ENCODE data around the gene EDA2R. TPM values are rescaled to one million over a fixed set of nuclear protein-coding genes. Genes with fewer than 3 reads are reported as not detected.

The EDA2R gene
- total RNA-seq, 1 donor from 2014 or later: 3.6 TPM

DNA sequence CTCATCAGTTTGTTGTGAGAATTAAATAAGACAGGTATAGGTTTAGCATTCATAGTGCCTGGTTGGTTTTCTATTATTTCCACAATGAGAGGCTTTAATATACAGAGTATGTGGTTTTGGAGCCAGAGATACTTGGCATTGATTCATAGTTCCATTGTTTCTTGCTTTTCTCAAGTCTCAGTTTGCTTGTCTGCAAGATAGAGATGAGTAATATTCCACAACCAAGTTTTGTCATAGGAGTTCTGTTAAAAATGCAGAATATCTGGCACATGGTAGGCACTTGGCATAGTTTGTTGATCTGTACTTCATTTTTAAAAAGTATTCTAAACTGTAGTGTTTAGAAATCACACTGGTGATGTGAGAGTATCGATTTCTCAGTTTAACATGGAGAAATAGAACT lies 37.5 kb upstream of the EDA2R start:
- no peak overlapping the region for H3K27ac Mint-ChIP-seq (ENCODE audit: unreplicated experiment)
- DNase-seq (ENCODE audit: low read depth, low spot score): no peak
- peaks cover 3% of the 10 kb centered on the region for H3K27me3 Mint-ChIP-seq (ENCODE audit: low read depth)
- TF ChIP-seq, protein P1, sequence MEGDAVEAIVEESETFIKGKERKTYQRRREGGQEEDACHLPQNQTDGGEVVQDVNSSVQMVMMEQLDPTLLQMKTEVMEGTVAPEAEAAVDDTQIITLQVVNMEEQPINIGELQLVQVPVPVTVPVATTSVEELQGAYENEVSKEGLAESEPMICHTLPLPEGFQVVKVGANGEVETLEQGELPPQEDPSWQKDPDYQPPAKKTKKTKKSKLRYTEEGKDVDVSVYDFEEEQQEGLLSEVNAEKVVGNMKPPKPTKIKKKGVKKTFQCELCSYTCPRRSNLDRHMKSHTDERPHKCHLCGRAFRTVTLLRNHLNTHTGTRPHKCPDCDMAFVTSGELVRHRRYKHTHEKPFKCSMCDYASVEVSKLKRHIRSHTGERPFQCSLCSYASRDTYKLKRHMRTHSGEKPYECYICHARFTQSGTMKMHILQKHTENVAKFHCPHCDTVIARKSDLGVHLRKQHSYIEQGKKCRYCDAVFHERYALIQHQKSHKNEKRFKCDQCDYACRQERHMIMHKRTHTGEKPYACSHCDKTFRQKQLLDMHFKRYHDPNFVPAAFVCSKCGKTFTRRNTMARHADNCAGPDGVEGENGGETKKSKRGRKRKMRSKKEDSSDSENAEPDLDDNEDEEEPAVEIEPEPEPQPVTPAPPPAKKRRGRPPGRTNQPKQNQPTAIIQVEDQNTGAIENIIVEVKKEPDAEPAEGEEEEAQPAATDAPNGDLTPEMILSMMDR (conservative IDR thresholded peaks at IDR 0.05): no peak
- no peaks in the 10 kb centered on the region for H3K4me1 Mint-ChIP-seq
- H3K9me3 Mint-ChIP-seq: peaks cover 8% of the 10 kb centered on the region
- H3K4me3 Mint-ChIP-seq: no peak overlapping the region
- no peaks in the 10 kb centered on the region for H3K36me3 Mint-ChIP-seq (ENCODE audit: low read depth)

DNA sequence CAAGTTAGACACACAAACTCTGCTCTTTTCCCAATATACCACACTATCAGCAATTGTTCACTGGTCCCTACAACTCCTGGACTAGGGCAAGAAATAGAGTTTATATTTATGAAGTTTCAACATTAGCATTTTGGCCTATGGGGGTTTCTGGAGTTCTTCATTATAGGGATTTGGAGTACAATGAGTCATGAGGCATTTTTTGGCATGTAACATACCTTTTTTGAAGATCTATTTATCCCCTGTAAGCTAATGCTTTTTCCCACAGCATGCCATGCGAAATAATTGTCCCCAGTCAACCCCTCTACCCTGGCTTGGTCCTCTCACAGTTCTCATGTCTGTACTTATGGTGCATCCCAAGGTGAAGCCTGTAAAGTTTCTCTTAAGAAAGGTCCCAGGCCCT lies 36.7 kb upstream of the EDA2R start:
- Mint-ChIP-seq H3K27ac (ENCODE audit: unreplicated experiment) (no peak overlapping the region), H3K27me3 (ENCODE audit: low read depth) (peaks cover 3% of the 10 kb centered on the region), H3K36me3 (ENCODE audit: low read depth) (no peaks in the 10 kb centered on the region), H3K4me1 (no peaks in the 10 kb centered on the region), H3K4me3 (no peak overlapping the region), H3K9me3 (peaks cover 12% of the 10 kb centered on the region)
- no peak for DNase-seq (ENCODE audit: low read depth, low spot score)
- TF ChIP-seq, protein P1 (conservative IDR thresholded peaks at IDR 0.05): no peak

DNA sequence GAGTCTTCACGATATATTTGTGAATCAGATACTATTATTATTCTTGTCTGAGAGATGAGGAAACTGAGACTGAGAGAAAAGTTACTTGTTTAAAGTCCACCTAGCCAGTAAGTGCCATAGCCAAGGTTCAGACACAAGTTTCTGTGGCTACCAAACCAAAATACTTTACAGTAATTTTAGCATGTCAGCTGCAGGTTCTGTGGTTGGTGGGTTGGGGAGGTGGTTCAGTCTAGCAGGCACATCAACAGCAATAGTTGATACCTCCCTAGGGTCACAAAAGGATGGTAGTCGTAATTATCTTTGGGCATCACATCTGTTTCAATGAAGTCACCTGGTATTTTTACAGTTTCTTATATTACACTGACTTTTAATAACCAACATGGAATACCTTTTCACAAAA lies 35.6 kb upstream of the EDA2R start:
- H3K4me1 Mint-ChIP-seq: no peaks in the 10 kb centered on the region
- no peak overlapping the region for H3K27ac Mint-ChIP-seq (ENCODE audit: unreplicated experiment)
- H3K4me3 Mint-ChIP-seq: no peak overlapping the region
- H3K27me3 Mint-ChIP-seq (ENCODE audit: low read depth): peaks cover 3% of the 10 kb centered on the region
- H3K9me3 Mint-ChIP-seq: peaks cover 8% of the 10 kb centered on the region
- H3K36me3 Mint-ChIP-seq (ENCODE audit: low read depth): no peaks in the 10 kb centered on the region
- TF ChIP-seq, protein P1 (conservative IDR thresholded peaks at IDR 0.05): no peak
- DNase-seq (ENCODE audit: low read depth, low spot score): no peak

DNA sequence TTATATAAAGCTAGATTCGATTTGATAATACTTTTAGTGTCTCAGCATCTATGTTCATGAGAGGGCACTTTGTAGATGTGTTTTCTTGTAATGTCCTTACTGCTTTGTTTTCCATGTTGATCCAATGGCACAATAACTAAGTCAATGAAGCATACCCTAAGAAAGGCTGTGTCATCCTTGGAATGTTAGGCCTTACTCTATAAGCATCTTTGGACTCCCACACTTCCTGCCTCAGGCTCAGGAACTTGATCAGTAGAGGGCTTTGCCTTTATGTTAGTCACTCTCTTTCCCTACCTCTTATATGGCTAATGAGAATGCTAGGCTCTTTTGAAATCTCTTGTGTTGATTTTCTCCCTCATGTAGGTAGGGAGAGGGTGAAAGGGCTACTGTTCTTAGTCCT lies 33.2 kb upstream of the EDA2R start:
- Mint-ChIP-seq H3K4me3 (no peak overlapping the region), H3K36me3 (ENCODE audit: low read depth) (no peaks in the 10 kb centered on the region), H3K27ac (ENCODE audit: unreplicated experiment) (no peak overlapping the region), H3K4me1 (no peaks in the 10 kb centered on the region), H3K9me3 (peaks cover 9% of the 10 kb centered on the region), H3K27me3 (ENCODE audit: low read depth) (no peaks in the 10 kb centered on the region)
- TF ChIP-seq, protein P1 (conservative IDR thresholded peaks at IDR 0.05): no peak
- DNase-seq (ENCODE audit: low read depth, low spot score): no peak

DNA sequence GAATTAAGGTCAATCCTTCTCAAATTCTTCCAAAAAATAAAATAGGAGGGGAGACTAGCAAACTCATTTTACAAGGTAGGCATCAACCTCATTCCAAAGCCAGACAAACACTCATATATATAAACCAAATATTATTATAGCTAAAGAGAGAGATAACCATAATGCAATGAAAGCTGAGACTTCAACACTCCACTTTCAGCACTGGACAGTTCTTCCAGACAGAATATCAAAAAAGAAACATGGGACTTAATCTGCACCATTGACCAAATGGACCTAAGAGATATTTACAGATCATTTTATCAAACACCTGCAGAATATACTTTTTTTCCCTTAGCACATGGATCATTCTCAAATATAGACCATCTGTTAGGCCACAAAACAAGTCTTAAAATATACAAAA lies 15.5 kb upstream of the EDA2R start:
- Mint-ChIP-seq H3K36me3 (ENCODE audit: low read depth) (no peaks in the 10 kb centered on the region), H3K9me3 (peaks cover 1% of the 10 kb centered on the region), H3K27me3 (ENCODE audit: low read depth) (peaks cover 5% of the 10 kb centered on the region), H3K4me3 (no peak overlapping the region), H3K4me1 (no peaks in the 10 kb centered on the region), H3K27ac (ENCODE audit: unreplicated experiment) (no peak overlapping the region)
- no peak for DNase-seq (ENCODE audit: low read depth, low spot score)
- TF ChIP-seq, protein P1 (conservative IDR thresholded peaks at IDR 0.05): no peak

DNA sequence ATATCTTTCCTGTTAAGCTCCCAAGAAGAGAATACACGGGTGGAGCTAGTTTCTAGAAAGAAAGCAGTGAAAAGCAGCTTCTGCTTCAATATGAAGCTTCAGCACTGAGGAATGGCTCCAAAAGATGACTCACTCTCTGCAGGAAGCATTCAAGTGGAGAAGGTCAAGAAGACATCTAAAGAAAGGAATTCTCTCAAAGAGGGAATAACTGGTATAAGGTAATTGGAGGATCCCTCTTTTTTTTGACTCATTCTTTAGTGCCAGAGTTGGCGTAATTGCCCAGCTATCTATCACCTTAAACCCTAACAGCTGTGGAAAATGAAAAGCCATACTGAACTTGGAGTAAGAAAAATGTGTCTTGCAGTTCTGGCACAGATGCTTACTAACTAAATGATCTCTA lies 3.5 kb downstream of the EDA2R start:
- Mint-ChIP-seq H3K4me3 (no peak overlapping the region), H3K27ac (ENCODE audit: unreplicated experiment) (no peak overlapping the region), H3K36me3 (ENCODE audit: low read depth) (peaks cover 5% of the 10 kb centered on the region), H3K4me1 (peaks cover 12% of the 10 kb centered on the region), H3K9me3 (peaks cover 5% of the 10 kb centered on the region), H3K27me3 (ENCODE audit: low read depth) (no peaks in the 10 kb centered on the region)
- no peak for DNase-seq (ENCODE audit: low read depth, low spot score)
- TF ChIP-seq, protein P1 (conservative IDR thresholded peaks at IDR 0.05): no peak
